Erythroblast (primary cell): ENCODE data around the gene CARD19.

ENCODE experiments used
- GATA1 ChIP-seq: IDR thresholded peaks from 2 replicates; pipeline ENCODE4 v1.6.1; 2011; ENCODE audit warnings: low read depth, mild to moderate bottlenecking, control low read depth, low read length, moderate library complexity
- POLR2A ChIP-seq: IDR thresholded peaks from 2 replicates; pipeline ENCODE4 v1.6.1; 2011; ENCODE audit warnings: mild to moderate bottlenecking, low read length

GRCh38 chr9:93107151-93107824 is 11.3 kb downstream of the CARD19 start:
- no peak for TF ChIP-seq POLR2A
- no peak for TF ChIP-seq GATA1
